HL-60/S4 treated with retinoic acid at 250 ng/mL for 4 days and 3 days (cell line): ENCODE data around the gene PCDHA10.
"Not testable (repeated sequence)": the region's sequence is repeated elsewhere in the genome, so short reads cannot be mapped to it uniquely, and the experiment has no call there.

Experiments
- in situ Hi-C: fragments of 300-500 bp; cut with MboI; formaldehyde crosslinking; loops from 2 replicates; pipeline ENCODE4 v1.7.0; 2022; ENCODE audit warnings: low sequenced_read_pairs

PCDHA10 gene

GRCh38 chr5:140855772-140856674, at the start of gene PCDHA10:
Gene PCDHA10, plus strand, starts transcription at chr5:140855897. Its CDS starts 152 bp downstream, at chr5:140856049.
- in situ Hi-C loops: no loop called here

- in situ Hi-C loops: no loop called here
These were observed 48.6 kb upstream of the PCDHA10 start, which contains the start of gene PCDHA4 for GRCh38 chr5:140806834-140807775. Gene PCDHA4, plus strand, starts transcription at chr5:140807068.

DNA sequence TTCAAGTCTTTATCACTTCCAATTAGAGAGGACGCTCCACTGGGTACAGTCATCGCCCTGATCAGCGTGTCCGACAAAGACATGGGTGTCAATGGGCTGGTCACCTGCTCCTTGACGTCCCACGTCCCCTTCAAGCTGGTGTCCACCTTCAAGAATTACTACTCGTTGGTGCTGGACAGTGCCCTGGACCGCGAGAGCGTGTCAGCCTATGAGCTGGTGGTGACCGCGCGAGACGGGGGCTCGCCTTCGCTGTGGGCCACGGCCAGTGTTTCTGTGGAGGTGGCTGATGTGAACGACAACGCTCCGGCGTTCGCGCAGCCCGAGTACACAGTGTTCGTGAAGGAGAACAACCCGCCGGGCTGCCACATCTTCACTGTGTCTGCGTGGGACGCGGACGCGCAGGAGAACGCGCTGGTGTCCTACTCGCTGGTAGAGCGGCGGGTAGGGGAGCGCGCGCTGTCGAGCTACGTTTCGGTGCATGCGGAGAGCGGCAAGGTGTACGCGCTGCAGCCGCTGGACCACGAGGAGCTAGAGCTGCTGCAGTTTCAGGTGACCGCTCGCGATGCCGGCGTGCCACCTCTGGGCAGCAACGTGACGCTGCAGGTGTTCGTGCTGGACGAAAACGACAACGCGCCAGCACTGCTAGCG, 47.3 kb upstream of the PCDHA10 start:
- in situ Hi-C loops: not testable (repeated sequence)

DNA sequence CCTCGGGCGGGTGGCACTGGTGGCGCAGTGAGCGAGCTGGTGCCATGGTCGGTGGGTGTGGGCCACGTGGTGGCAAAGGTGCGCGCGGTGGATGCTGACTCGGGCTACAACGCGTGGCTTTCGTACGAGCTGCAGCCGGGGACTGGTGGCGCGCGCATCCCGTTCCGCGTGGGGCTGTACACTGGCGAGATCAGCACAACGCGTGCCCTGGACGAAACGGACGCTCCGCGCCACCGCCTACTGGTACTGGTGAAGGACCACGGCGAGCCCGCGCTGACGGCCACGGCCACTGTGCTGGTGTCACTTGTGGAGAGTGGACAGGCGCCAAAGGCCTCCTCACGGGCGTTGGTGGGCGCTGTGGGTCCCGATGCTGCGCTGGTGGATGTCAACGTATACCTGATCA, 46.8 kb upstream of the PCDHA10 start:
- in situ Hi-C loops: no loop called here

- in situ Hi-C loops: no loop called here
These were observed 34.1 kb upstream of the PCDHA10 start, which contains the start of gene PCDHA5 for GRCh38 chr5:140821375-140822280. Gene PCDHA5, plus strand, starts transcription at chr5:140821613.

DNA sequence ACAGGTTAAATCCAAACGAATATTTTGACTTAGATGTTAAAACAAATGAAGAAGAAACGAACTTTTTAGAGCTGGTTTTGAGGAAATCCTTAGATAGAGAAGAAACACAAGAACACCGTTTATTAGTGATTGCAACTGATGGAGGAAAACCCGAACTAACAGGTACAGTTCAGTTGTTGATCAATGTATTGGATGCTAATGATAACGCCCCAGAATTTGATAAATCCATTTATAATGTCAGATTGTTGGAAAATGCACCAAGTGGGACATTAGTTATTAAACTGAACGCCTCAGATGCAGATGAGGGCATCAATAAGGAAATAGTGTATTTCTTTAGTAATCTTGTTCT, 33.4 kb upstream of the PCDHA10 start:
- in situ Hi-C loops: no loop called here

DNA sequence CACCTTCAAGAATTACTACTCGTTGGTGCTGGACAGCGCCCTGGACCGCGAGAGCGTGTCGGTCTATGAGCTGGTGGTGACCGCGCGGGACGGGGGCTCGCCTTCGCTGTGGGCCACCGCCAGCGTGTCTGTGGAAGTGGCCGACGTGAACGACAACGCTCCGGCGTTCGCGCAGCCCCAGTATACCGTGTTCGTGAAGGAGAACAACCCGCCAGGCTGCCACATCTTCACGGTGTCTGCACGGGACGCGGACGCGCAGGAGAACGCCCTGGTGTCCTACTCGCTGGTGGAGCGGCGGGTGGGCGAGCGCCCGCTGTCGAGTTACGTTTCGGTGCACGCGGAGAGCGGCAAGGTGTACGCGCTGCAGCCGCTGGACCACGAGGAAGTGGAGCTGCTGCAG, 32.7 kb upstream of the PCDHA10 start:
- in situ Hi-C loops: not testable (repeated sequence)

DNA sequence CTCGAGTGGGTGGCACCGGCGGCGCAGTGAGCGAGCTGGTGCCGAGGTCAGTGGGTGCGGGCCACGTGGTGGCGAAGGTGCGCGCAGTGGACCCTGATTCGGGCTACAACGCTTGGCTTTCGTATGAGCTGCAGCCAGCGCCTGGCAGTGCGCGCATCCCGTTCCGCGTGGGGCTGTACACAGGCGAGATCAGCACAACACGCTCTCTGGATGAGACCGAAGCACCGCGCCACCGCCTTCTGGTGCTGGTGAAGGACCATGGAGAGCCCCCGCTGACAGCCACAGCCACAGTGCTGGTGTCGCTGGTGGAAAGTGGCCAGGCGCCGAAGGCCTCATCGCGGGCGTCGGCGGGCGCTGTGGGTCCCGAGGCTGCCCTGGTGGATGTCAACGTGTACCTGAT, 32.2 kb upstream of the PCDHA10 start:
- in situ Hi-C loops: no loop called here

DNA sequence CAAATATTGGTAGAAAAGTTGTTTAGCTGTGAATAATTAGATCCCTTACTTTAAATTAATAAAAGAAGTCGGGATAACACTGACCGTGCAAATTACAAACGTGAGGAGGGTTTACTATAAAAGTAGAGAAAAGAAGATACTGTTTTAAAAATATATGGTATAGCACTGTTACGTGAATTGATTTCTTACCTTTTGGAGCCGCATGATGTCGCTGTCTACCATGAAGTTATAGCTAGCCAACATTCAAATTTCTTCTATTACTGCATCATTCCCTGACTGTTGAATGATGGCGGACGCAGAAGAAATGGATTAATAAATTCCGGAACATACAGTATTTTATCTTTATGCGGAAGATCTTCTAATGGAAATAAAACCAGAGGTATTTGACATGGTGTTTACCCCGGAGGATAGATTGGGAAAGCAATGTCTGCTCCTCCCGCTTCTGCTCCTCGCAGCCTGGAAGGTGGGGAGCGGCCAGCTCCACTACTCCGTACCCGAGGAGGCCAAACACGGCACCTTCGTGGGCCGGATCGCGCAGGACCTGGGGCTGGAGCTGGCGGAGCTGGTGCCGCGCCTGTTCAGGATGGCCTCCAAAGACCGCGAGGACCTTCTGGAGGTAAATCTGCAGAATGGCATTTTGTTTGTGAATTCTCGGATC, 27.9 kb upstream of the PCDHA10 start, which contains the start of gene PCDHA6:
TSS of gene PCDHA6 (plus strand) at position 257 of the 658 bp plus-strand sequence. CDS start at position 389, 132 bp downstream.
- in situ Hi-C loops: no loop called here

DNA sequence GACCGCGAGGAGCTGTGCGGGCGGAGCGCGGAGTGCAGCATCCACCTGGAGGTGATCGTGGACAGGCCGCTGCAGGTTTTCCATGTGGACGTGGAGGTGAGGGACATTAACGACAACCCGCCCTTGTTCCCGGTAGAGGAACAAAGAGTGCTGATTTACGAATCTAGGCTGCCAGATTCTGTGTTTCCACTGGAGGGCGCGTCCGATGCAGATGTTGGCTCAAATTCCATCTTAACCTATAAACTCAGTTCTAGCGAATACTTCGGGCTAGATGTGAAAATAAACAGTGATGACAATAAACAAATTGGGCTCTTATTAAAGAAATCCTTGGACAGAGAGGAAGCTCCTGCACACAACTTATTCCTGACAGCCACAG, 27.3 kb upstream of the PCDHA10 start:
- in situ Hi-C loops: no loop called here

- in situ Hi-C loops: not testable (repeated sequence)
These were observed 25.9 kb upstream of the PCDHA10 start for GRCh38 chr5:140829511-140830501.

DNA sequence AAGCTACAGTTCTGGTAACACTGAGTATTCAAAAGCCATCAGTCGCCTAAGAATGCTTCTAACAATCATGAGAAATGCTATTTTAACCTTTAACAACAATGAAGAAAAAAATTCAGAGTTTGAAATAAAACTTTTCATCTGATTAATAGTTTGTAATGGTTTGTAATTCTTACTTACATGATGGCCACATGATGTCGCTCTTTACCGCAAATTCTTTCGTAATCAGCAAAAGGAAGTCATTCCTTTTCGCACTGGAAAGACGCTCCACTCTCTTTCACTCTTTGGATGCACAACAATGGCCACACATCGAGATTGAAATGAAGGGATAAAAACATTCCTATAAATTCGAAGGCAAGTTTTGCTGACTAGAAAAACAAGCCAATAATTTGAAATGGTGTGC, 21.7 kb upstream of the PCDHA10 start, which contains the start of gene PCDHA7:
TSS of gene PCDHA7 (plus strand) at position 277 of the 400 bp plus-strand sequence. CDS start at position 392, 115 bp downstream.
- in situ Hi-C loops: no loop called here

GRCh38 chr5:140834439-140835008, 21.2 kb upstream of the PCDHA10 start:
- in situ Hi-C loops: not testable (repeated sequence)

GRCh38 chr5:140835622-140836510, 19.8 kb upstream of the PCDHA10 start:
- in situ Hi-C loops: no loop called here

GRCh38 chr5:140840978-140841962, 14.4 kb upstream of the PCDHA10 start, which contains the start of gene PCDHA8:
Gene PCDHA8, plus strand, starts transcription at chr5:140841187. Its CDS starts 135 bp downstream, at chr5:140841322.
- in situ Hi-C loops: no loop called here
